Natural killer cell (primary cell): ENCODE data around the gene C4orf36. TPM values are rescaled to one million over a fixed set of nuclear protein-coding genes. Genes with fewer than 3 reads are reported as not detected.

Source experiments
- ATAC-seq, 3 donors: fragments of 150-1000 bp in 2 of 3; fragments of 200-7000 bp in 1 of 3; cut with Tn5 transposase; 1 replicate in 1 of 3; 2 replicates in 2 of 3; pipeline ENCODE4 v1.10.0; 2021; ENCODE audit warnings: mild to moderate bottlenecking in 2 of 3, moderate library complexity in 2 of 3
- DNase-seq, 2 donors: peaks; one replicate each; pipeline versions ENCODE4 v3.0.0 to v3.0.0-alpha.2; 2013 to 2021; ENCODE audit warnings: mixed read lengths in 1 of 2
- H3K27ac ChIP-seq: one replicate; pipeline ENCODE4 v1.5.1; 2013; ENCODE audit warnings: mild to moderate bottlenecking, low read length
- H3K27me3 ChIP-seq: one replicate; pipeline ENCODE4 v1.6.1; 2013; ENCODE audit warnings: low read length; ENCODE audit not compliant: control insufficient read depth, insufficient read depth
- H3K36me3 ChIP-seq: one replicate; pipeline ENCODE4 v1.6.1; 2013; ENCODE audit warnings: low read length; ENCODE audit not compliant: control insufficient read depth, insufficient read depth
- H3K4me1 ChIP-seq: one replicate; pipeline ENCODE4 v1.6.1; 2013; ENCODE audit warnings: low read length; ENCODE audit not compliant: control insufficient read depth, insufficient read depth
- H3K4me3 ChIP-seq: one replicate; pipeline ENCODE4 v1.5.1; 2013; ENCODE audit warnings: low read length
- H3K9me3 ChIP-seq: one replicate; pipeline ENCODE4 v1.6.1; 2013; ENCODE audit warnings: low read length; ENCODE audit not compliant: control insufficient read depth, insufficient read depth
- H3K27ac Mint-ChIP-seq, 2 donors: one replicate each; pipeline ENCODE4 v1.8.0; 2022; ENCODE audit warnings: mild to moderate bottlenecking in 2 of 2, mixed read lengths in 2 of 2, moderate library complexity in 1 of 2
- H3K27me3 Mint-ChIP-seq, 2 donors: one replicate each; pipeline ENCODE4 v1.8.0; 2022; ENCODE audit warnings: low read depth in 2 of 2, mixed read lengths in 2 of 2
- H3K36me3 Mint-ChIP-seq: one replicate; pipeline ENCODE4 v1.8.0; 2022; ENCODE audit warnings: mixed read lengths
- H3K4me1 Mint-ChIP-seq, 2 donors: one replicate each; pipeline ENCODE4 v1.8.0; 2022; ENCODE audit warnings: mixed read lengths in 2 of 2
- H3K4me3 Mint-ChIP-seq: one replicate; pipeline ENCODE4 v1.8.0; 2022; ENCODE audit warnings: mild to moderate bottlenecking, moderate library complexity, mixed read lengths
- H3K9me3 Mint-ChIP-seq, 2 donors: one replicate each; pipeline ENCODE4 v1.8.0; 2022; ENCODE audit warnings: mixed read lengths in 2 of 2
- WGBS: methylation state at CpG from one replicate; pipeline ENCODE4 v1.1.7; 2013; ENCODE audit warnings: missing lambda C conversion rate; ENCODE audit not compliant: insufficient coverage; 5-methylcytosine and 5-hydroxymethylcytosine counted together
- intact Hi-C: fragments of 100-400 bp; cut with micrococcal nuclease; formaldehyde crosslinking; loops from one replicate; pipeline ENCODE4 v1.14.2; 2022
- total RNA-seq, 4 donors: library from RNA; stranded (reverse); fragments of 120-200 nt in 1 of 4; gene quantifications; one replicate each; pipeline versions ENCODE4 v1.2.3 to v1.2.4, GENCODE V29; 2013 to 2022
- TF ChIP-seq, protein P1 (sequence below): fragments of 200-600 bp; IDR thresholded peaks from one replicate; pipeline ENCODE4 v1.8.0; 2022; ENCODE audit warnings: antibody characterized with exemption

C4orf36 gene
- total RNA-seq, 3 donors from 2014 or later (not counting 1 experiment from before 2014, with no cell fraction given): not detected

DNA sequence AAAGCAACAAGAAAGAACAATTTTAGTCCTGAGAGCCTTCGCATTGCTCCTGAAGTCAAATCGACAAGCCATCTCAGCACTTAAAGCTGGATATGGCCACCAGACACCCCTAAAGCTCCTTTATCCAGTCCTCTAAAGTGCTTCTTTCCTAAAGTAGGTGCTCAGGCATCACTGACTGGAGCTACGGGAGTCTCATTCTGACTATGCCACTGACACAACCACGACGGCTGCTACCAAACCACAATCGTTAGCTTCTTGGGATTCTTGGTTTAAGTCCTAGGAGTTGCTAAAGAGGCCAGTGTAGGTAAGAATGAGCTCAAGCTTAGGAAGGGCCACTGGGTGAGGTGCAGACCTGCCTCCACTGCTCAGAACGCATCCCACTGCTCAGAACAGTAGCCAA is 44.1 kb downstream of the C4orf36 start:
- no peaks in the 10 kb centered on the region for H3K27me3 ChIP-seq
- Mint-ChIP-seq H3K4me1 (no peaks in the 10 kb centered on the region), H3K27ac (no peak overlapping the region), H3K4me3 (no peak overlapping the region), H3K27me3 (peaks cover 0 to 3% of the 10 kb centered on the region in 2 donors), H3K9me3 (no peaks in the 10 kb centered on the region), H3K36me3 (no peaks in the 10 kb centered on the region)
- no peaks in the 10 kb centered on the region for H3K36me3 ChIP-seq
- no peaks in the 10 kb centered on the region for H3K9me3 ChIP-seq
- no peak for DNase-seq
- no peaks in the 10 kb centered on the region for H3K4me1 ChIP-seq
- no peak for ATAC-seq
- no peak overlapping the region for H3K27ac ChIP-seq
- TF ChIP-seq, protein P1, sequence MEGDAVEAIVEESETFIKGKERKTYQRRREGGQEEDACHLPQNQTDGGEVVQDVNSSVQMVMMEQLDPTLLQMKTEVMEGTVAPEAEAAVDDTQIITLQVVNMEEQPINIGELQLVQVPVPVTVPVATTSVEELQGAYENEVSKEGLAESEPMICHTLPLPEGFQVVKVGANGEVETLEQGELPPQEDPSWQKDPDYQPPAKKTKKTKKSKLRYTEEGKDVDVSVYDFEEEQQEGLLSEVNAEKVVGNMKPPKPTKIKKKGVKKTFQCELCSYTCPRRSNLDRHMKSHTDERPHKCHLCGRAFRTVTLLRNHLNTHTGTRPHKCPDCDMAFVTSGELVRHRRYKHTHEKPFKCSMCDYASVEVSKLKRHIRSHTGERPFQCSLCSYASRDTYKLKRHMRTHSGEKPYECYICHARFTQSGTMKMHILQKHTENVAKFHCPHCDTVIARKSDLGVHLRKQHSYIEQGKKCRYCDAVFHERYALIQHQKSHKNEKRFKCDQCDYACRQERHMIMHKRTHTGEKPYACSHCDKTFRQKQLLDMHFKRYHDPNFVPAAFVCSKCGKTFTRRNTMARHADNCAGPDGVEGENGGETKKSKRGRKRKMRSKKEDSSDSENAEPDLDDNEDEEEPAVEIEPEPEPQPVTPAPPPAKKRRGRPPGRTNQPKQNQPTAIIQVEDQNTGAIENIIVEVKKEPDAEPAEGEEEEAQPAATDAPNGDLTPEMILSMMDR: no peak
- intact Hi-C loops: no loop called here
- H3K4me3 ChIP-seq: no peak overlapping the region
- 76% methylated on average over 7 of the region's 7 CpGs for WGBS

DNA sequence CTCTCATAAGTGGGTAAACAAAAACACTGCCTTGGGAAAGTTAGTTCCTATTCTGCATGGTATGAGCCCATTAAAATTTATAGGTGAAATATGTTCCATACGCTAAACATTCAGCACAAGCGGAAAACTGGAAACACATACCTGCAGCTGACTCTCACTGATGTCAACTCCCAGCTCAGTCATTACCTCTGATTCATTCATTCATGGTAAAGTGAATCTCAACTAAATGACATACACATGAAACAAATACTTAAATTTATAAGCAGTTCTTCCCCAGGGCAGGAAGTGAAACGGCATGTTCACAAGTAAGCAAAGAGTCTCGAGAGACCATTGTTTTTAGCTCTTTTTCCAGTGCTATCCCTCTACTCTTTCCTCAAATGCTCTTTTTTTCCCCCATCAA is 44.7 kb downstream of the C4orf36 start:
- intact Hi-C loops: no loop called here
- WGBS: 80% methylated on average over 4 of the region's 4 CpGs
- no peaks in the 10 kb centered on the region for H3K4me1 Mint-ChIP-seq

DNA sequence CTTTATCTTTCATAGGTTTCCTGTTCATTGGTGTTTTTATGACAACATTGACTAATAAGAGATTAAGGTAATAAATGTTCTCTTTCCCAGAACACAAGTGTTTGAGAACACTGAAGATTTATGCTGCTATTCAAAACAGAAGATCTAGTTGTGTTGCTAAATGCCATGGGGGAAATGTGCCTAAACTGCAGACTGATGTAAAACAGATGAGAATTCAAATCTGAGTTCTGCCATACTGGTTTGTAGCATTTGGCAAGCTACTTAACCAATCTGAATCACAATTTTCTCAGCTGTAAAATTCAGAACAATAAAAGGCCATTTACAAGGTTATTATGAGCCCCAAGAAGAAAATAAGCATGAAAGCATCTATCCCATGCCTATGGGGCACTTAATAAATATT is 45.3 kb downstream of the C4orf36 start:
- intact Hi-C loops: no loop called here
- Mint-ChIP-seq H3K27me3 (peaks cover 0 to 3% of the 10 kb centered on the region in 2 donors), H3K4me1 (no peaks in the 10 kb centered on the region), H3K9me3 (no peaks in the 10 kb centered on the region), H3K36me3 (no peaks in the 10 kb centered on the region), H3K27ac (no peak overlapping the region), H3K4me3 (no peak overlapping the region)
- Histone ChIP-seq H3K27ac (no peak overlapping the region), H3K4me3 (no peak overlapping the region), H3K9me3 (no peaks in the 10 kb centered on the region), H3K27me3 (no peaks in the 10 kb centered on the region), H3K4me1 (no peaks in the 10 kb centered on the region), H3K36me3 (no peaks in the 10 kb centered on the region)
- DNase-seq (no peak), ATAC-seq (no peak)
- TF ChIP-seq, protein P1: no peak

More for the DNA sequence above, 44.7 kb downstream of the C4orf36 start:
- ATAC-seq (no peak), DNase-seq (no peak)
- Histone ChIP-seq H3K4me1 (no peaks in the 10 kb centered on the region), H3K27ac (no peak overlapping the region), H3K9me3 (no peaks in the 10 kb centered on the region), H3K4me3 (no peak overlapping the region), H3K36me3 (no peaks in the 10 kb centered on the region), H3K27me3 (no peaks in the 10 kb centered on the region)
- TF ChIP-seq, protein P1: no peak
- no peaks in the 10 kb centered on the region for H3K9me3 Mint-ChIP-seq
- H3K27ac Mint-ChIP-seq: no peak overlapping the region
- peaks cover 0 to 3% of the 10 kb centered on the region in 2 donors for H3K27me3 Mint-ChIP-seq
- H3K36me3 Mint-ChIP-seq: no peaks in the 10 kb centered on the region
- no peak overlapping the region for H3K4me3 Mint-ChIP-seq

DNA sequence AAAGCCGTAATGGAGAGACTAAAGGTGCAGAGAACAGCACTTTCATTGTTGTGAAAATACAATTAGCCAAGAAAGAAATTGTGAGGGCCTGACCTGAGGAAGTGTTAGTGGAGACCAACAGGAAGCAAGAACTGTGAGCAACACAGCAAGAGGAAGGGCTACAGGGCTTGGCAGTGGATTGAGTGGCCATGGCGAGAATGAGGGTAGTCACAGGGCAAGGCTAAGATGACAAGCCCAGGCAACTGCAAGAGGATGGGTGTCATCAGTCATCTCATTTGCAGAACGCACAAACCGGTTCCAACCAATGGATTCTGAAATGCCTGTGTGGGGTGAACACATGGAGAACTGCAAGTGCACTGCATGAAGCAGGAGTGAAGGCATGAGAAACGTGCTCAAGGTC is 46.6 kb downstream of the C4orf36 start:
- Histone ChIP-seq H3K36me3 (no peaks in the 10 kb centered on the region), H3K27me3 (no peaks in the 10 kb centered on the region), H3K4me1 (no peaks in the 10 kb centered on the region), H3K4me3 (no peak overlapping the region), H3K27ac (no peak overlapping the region), H3K9me3 (no peaks in the 10 kb centered on the region)
- 95% methylated on average over 5 of the region's 5 CpGs for WGBS
- TF ChIP-seq, protein P1: no peak
- no peak overlapping the region for H3K4me3 Mint-ChIP-seq
- no peaks in the 10 kb centered on the region for H3K36me3 Mint-ChIP-seq
- no peak for ATAC-seq
- intact Hi-C loops: no loop called here
- no peaks in the 10 kb centered on the region for H3K9me3 Mint-ChIP-seq
- DNase-seq: no peak
- H3K27ac Mint-ChIP-seq: no peak overlapping the region
- no peaks in the 10 kb centered on the region for H3K4me1 Mint-ChIP-seq
- H3K27me3 Mint-ChIP-seq: peaks cover 0 to 3% of the 10 kb centered on the region in 2 donors
